Activated B cell treated with CpG ODN at 0.5 μM for 24 hours (primary cell): ENCODE measurements around the gene TOMM20. TPM values are rescaled to one million over a fixed set of nuclear protein-coding genes. Genes with fewer than 3 reads are reported as not detected.

Experiments used
- ATAC-seq: fragments of 200-7000 bp; cut with Tn5 transposase; one replicate; pipeline ENCODE4 v1.10.0; 2021; ENCODE audit warnings: low read depth, mild to moderate bottlenecking, moderate library complexity
- CTCF ChIA-PET: fragments of 350-600 bp; sonication (Branson Sonifier 250); formaldehyde crosslinking; loops from one replicate; lab custom pipeline; 2021; ENCODE audit warnings: antibody characterized with exemption; lab: Charles Lee
- POLR2A ChIA-PET: fragments of 350-600 bp; sonication (Branson Sonifier 250); formaldehyde crosslinking; loops from one replicate; lab custom pipeline; 2021; ENCODE audit warnings: antibody characterized with exemption; lab: Charles Lee
- DNase-seq: peaks from one replicate; pipeline ENCODE4 v3.0.0; 2022
- H3K27ac Mint-ChIP-seq: one replicate; pipeline ENCODE4 v1.8.0; 2020; ENCODE audit warnings: mixed read lengths
- H3K27me3 Mint-ChIP-seq: one replicate; pipeline ENCODE4 v1.8.0; 2021; ENCODE audit warnings: mixed read lengths
- H3K36me3 Mint-ChIP-seq: one replicate; pipeline ENCODE4 v1.8.0; 2021; ENCODE audit warnings: low read depth, mixed read lengths
- H3K4me1 Mint-ChIP-seq: one replicate; pipeline ENCODE4 v1.8.0; 2021; ENCODE audit warnings: mixed read lengths
- H3K4me3 Mint-ChIP-seq: one replicate; pipeline ENCODE4 v1.8.0; 2020; ENCODE audit warnings: mild to moderate bottlenecking, mixed read lengths
- H3K9me3 Mint-ChIP-seq: one replicate; pipeline ENCODE4 v1.8.0; 2020; ENCODE audit warnings: mixed read lengths
- CTCF ChIP-seq: fragments of 200-600 bp; IDR thresholded peaks from one replicate; pipeline ENCODE4 v1.8.0; 2022; ENCODE audit warnings: antibody characterized with exemption, mild to moderate bottlenecking
- intact Hi-C: fragments of 100-400 bp; cut with micrococcal nuclease; formaldehyde crosslinking; loops from one replicate; pipeline ENCODE4 v1.15.1; 2024
- total RNA-seq: library from RNA; stranded (reverse); gene quantifications from 2 replicates; pipeline ENCODE4 v1.2.3, GENCODE V29; 2022

The TOMM20 gene
- total RNA-seq, 1 donor from 2014 or later, result 80.6 TPM

- ChIA-PET POLR2A (interaction anchor here (0.6 kb wide), 1 partner anchor 65 kb away, joined by 3 read pairs; no protein-coding TSS in a partner anchor), CTCF (interaction anchor here (0.6 kb wide), 1 partner anchor 256 kb away, joined by 3 read pairs; no protein-coding TSS in a partner anchor)
- no peaks in the 10 kb centered on the region for H3K9me3 Mint-ChIP-seq
- H3K4me3 Mint-ChIP-seq, result no peak overlapping the region
- no peaks in the 10 kb centered on the region for H3K27me3 Mint-ChIP-seq
- peaks cover 36% of the 10 kb centered on the region for H3K36me3 Mint-ChIP-seq
- TF ChIP-seq CTCF, result no peak
- DNase-seq, result no peak
- no peak for ATAC-seq
- peaks cover 24% of the 10 kb centered on the region for H3K4me1 Mint-ChIP-seq
- peak overlapping the region; percentile 30 for H3K27ac Mint-ChIP-seq
- intact Hi-C loops, result no loop called here
These were observed 30.0 kb upstream of the TOMM20 start for GRCh38 chr1:235158680-235159079.

- ChIA-PET POLR2A (interaction anchor here (0.8 to 1.1 kb wide), 2 partner anchors 12 to 28 kb away, joined by 3 to 5 read pairs; partner anchors contain the start of gene TOMM20), CTCF (no interaction called here)
- Mint-ChIP-seq H3K27ac (no peak overlapping the region), H3K27me3 (no peaks in the 10 kb centered on the region), H3K9me3 (no peaks in the 10 kb centered on the region), H3K4me1 (peaks cover 22% of the 10 kb centered on the region), H3K36me3 (peaks cover 51% of the 10 kb centered on the region), H3K4me3 (no peak overlapping the region)
- no peak for DNase-seq
- intact Hi-C loops, result no loop called here
- TF ChIP-seq CTCF, result no peak
- no peak for ATAC-seq
These were observed 28.5 kb upstream of the TOMM20 start for GRCh38 chr1:235157150-235157549.

- H3K4me1 Mint-ChIP-seq, result peaks cover 18% of the 10 kb centered on the region
- CTCF ChIA-PET, result no interaction called here
- no peak overlapping the region for H3K4me3 Mint-ChIP-seq
- TF ChIP-seq CTCF, result no peak
- POLR2A ChIA-PET, result interaction anchor here (0.8 to 1.1 kb wide), 2 partner anchors 12 to 28 kb away, joined by 3 to 5 read pairs; partner anchors contain the start of gene TOMM20
- H3K27me3 Mint-ChIP-seq, result no peaks in the 10 kb centered on the region
- H3K36me3 Mint-ChIP-seq, result peaks cover 52% of the 10 kb centered on the region
- intact Hi-C loops, result no loop called here
- H3K27ac Mint-ChIP-seq, result no peak overlapping the region
- no peaks in the 10 kb centered on the region for H3K9me3 Mint-ChIP-seq
- ATAC-seq (no peak), DNase-seq (no peak)
These were observed 28.1 kb upstream of the TOMM20 start for GRCh38 chr1:235156740-235157139.

GRCh38 chr1:235156265-235156664 lies 27.6 kb upstream of the TOMM20 start:
- Mint-ChIP-seq H3K9me3 (no peaks in the 10 kb centered on the region), H3K36me3 (peaks cover 55% of the 10 kb centered on the region), H3K4me1 (peaks cover 16% of the 10 kb centered on the region), H3K27ac (no peak overlapping the region), H3K4me3 (no peak overlapping the region), H3K27me3 (no peaks in the 10 kb centered on the region)
- DNase-seq (no peak), ATAC-seq (no peak)
- intact Hi-C loops, result no loop called here
- POLR2A ChIA-PET, result interaction anchor here (0.8 to 1.1 kb wide), 2 partner anchors 11 to 27 kb away, joined by 3 to 5 read pairs; partner anchors contain the start of gene TOMM20
- CTCF ChIA-PET, result no interaction called here
- no peak for TF ChIP-seq CTCF

GRCh38 chr1:235152235-235152634 lies 23.6 kb upstream of the TOMM20 start:
- Mint-ChIP-seq H3K27ac (no peak overlapping the region), H3K9me3 (no peaks in the 10 kb centered on the region), H3K36me3 (peaks cover 70% of the 10 kb centered on the region), H3K4me3 (no peak overlapping the region), H3K4me1 (peaks cover 3% of the 10 kb centered on the region), H3K27me3 (no peaks in the 10 kb centered on the region)
- DNase-seq, result no peak
- intact Hi-C loops, result no loop called here
- ATAC-seq, result no peak
- no peak for TF ChIP-seq CTCF
- ChIA-PET CTCF (interaction anchor here (0.7 kb wide), 1 partner anchor 18 kb away, joined by 3 read pairs; no protein-coding TSS in a partner anchor), POLR2A (interaction anchor here (0.6 kb wide), 1 partner anchor 668 kb away, joined by 8 read pairs; no protein-coding TSS in a partner anchor)
